NT2/D1 (cell line): ENCODE measurements around the gene OR10J1.
"Not testable (repeated sequence)": the region's sequence is repeated elsewhere in the genome, so short reads cannot be mapped to it uniquely, and the experiment has no call there.

Experiments
- SUZ12 ChIP-seq: IDR thresholded peaks from 2 replicates; pipeline ENCODE4 v1.6.1; 2011; ENCODE audit not compliant: insufficient read length, insufficient read depth; ENCODE audit errors: extremely low read depth
- YY1 ChIP-seq: IDR thresholded peaks from 2 replicates; pipeline ENCODE4 v1.6.1; 2011; ENCODE audit not compliant: insufficient read length, insufficient read depth
- ZNF274 ChIP-seq: IDR thresholded peaks from 2 replicates; pipeline ENCODE4 v1.6.1; 2011; ENCODE audit warnings: mild to moderate bottlenecking, low read depth, low read length

DNA sequence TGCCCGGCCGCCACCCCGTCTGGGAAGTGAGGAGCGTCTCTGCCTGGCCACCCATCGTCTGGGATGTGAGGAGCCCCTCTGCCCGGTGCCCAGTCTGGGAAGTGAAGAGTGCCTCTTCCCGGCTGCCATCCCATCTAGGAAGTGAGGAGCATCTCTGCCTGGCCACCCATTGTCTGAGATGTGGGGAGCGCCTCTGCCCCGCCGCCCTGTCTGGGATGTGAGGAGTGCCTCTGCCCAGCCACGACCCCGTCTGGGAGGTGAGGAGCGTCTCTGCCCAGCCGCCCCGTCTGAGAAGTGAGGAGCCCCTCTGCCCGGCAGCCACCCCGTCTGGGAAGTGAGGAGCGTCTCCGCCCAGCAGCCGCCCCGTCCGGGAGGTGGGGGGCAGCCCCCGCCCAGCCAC is 10.1 kb downstream of the OR10J1 start:
- not testable (repeated sequence) for TF ChIP-seq YY1, SUZ12, ZNF274
